IPS DF 6.9 (cell line): ENCODE data around the gene PIANP.
"Not testable (repeated sequence)": the region's sequence is repeated elsewhere in the genome, so short reads cannot be mapped to it uniquely, and the experiment has no call there.

Experiments
- DNase-seq: peaks from one replicate; pipeline ENCODE4 v3.0.0-alpha.2; 2013; ENCODE audit warnings: low read depth, low spot score
- H3K27ac ChIP-seq: one replicate; pipeline ENCODE4 v1.5.1; 2013; ENCODE audit warnings: low read length, control low read depth
- H3K27me3 ChIP-seq: 2 replicates; pipeline ENCODE4 v1.6.1; 2013; ENCODE audit warnings: mild to moderate bottlenecking, low read length; ENCODE audit not compliant: control insufficient read depth, insufficient read depth
- H3K36me3 ChIP-seq: 2 replicates; pipeline ENCODE4 v1.6.1; 2013; ENCODE audit warnings: low read length; ENCODE audit not compliant: control insufficient read depth, insufficient read depth
- H3K4me1 ChIP-seq: 2 replicates; pipeline ENCODE4 v1.6.1; 2013; ENCODE audit warnings: low read length; ENCODE audit not compliant: control insufficient read depth, insufficient read depth
- H3K4me3 ChIP-seq: 2 replicates; pipeline ENCODE4 v1.5.1; 2013; ENCODE audit warnings: mild to moderate bottlenecking, low read length
- H3K9me3 ChIP-seq: 2 replicates; pipeline ENCODE4 v1.6.1; 2013; ENCODE audit warnings: low read length, inconsistent platforms; ENCODE audit not compliant: control insufficient read depth, insufficient read depth
- WGBS: extraction: QIAGEN DNeasy Blood & Tissue Kit; methylation state at CpG from one replicate; pipeline ENCODE4 v1.1.7; 2013; ENCODE audit warnings: mixed read lengths, missing lambda C conversion rate; ENCODE audit not compliant: insufficient read length, insufficient coverage; 5-methylcytosine and 5-hydroxymethylcytosine counted together

PIANP gene, protein sequence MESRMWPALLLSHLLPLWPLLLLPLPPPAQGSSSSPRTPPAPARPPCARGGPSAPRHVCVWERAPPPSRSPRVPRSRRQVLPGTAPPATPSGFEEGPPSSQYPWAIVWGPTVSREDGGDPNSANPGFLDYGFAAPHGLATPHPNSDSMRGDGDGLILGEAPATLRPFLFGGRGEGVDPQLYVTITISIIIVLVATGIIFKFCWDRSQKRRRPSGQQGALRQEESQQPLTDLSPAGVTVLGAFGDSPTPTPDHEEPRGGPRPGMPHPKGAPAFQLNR

GRCh38 chr12:6700646-6701051, at the start of gene PIANP:
TSS of gene PIANP (minus strand) at chr12:6700815. CDS start at chr12:6698061, 2,754 bp downstream.
- H3K9me3 ChIP-seq, result no peaks in the 10 kb centered on the region
- peaks cover 6% of the 10 kb centered on the region; the same call in 1 of the 2 replicates for H3K4me1 ChIP-seq
- no peaks in the 10 kb centered on the region for H3K36me3 ChIP-seq
- no peak within 1 kb of the TSS for H3K27ac ChIP-seq
- H3K27me3 ChIP-seq, result peaks cover 9% of the 10 kb centered on the region
- DNase-seq, result no peak
- no CpG with 5 or more reads among the region's 43 CpGs for WGBS
- H3K4me3 ChIP-seq, result peak within 1 kb of the TSS; percentile 78

DNA sequence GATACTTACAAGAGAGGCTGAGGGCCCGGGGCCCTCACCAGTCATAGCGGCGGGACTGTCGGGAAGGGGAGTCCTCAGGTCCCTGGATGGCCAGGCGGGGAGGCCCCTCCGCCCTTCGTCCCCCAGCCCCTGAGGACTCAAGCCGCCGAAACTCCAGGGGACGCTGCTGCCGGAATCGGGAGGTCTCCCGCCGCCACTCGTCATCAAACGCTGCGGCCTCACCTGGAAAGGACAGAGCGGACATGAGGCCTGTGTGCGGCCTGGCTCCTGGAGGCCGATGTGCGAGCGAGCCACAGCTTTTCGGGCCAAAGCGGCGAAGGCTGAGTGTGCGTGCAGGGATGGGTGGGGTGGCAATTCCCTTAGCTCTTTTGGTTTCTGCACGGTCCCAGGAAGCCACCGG, 48.1 kb upstream of the PIANP start:
- H3K36me3 ChIP-seq, result peaks cover 44% of the 10 kb centered on the region
- no peak overlapping the region for H3K27ac ChIP-seq
- WGBS, result no CpG with 5 or more reads among the region's 28 CpGs
- H3K4me1 ChIP-seq, result 0 out of 2 replicates have a peak, but pooled peaks cover 2% of the 10 kb centered on the region
- no peaks in the 10 kb centered on the region for H3K27me3 ChIP-seq
- no peaks in the 10 kb centered on the region; the same call in 1 of the 2 replicates for H3K9me3 ChIP-seq
- no peak overlapping the region for H3K4me3 ChIP-seq
- no peak for DNase-seq

GRCh38 chr12:6747216-6747615, 46.6 kb upstream of the PIANP start:
- Histone ChIP-seq H3K4me1 (0 out of 2 replicates have a peak, but pooled peaks cover 2% of the 10 kb centered on the region), H3K9me3 (no peaks in the 10 kb centered on the region; the same call in 1 of the 2 replicates), H3K27me3 (no peaks in the 10 kb centered on the region), H3K4me3 (no peak overlapping the region), H3K27ac (no peak overlapping the region), H3K36me3 (peaks cover 44% of the 10 kb centered on the region)
- whole genome bisulfite sequencing, result no CpG with 5 or more reads among the region's 4 CpGs
- DNase-seq, result no peak

- no peak overlapping the region for H3K4me3 ChIP-seq
- no peak overlapping the region for H3K27ac ChIP-seq
- peaks cover 42% of the 10 kb centered on the region for H3K36me3 ChIP-seq
- H3K27me3 ChIP-seq, result no peaks in the 10 kb centered on the region
- no peaks in the 10 kb centered on the region; the same call in 1 of the 2 replicates for H3K9me3 ChIP-seq
- no peaks in the 10 kb centered on the region for H3K4me1 ChIP-seq
- no peak for DNase-seq
- no CpG with 5 or more reads among the region's 13 CpGs for WGBS
Measured at GRCh38 chr12:6745741-6746525, 45.3 kb upstream of the PIANP start.

DNA sequence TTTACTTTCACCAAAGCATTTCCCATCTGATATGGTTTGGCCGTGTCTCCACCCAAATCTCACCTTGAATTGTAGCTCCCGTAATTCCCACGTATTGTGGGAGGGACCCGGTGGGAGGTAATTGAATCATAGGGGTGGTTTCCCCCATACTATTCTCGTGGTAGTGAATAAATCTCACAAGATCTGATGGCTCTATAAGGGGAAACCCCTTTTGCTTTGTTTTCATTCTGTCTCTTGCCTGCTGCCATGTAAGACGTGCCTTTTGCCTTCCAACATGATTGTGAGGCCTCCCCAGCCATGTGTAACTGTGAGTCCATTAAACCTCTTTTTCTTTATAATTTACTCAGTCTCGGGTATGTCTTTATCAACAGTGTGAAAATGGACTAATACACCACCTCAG, 42.7 kb upstream of the PIANP start:
- not testable (repeated sequence) for DNase-seq, H3K4me1 ChIP-seq, H3K9me3 ChIP-seq, H3K27ac ChIP-seq, H3K27me3 ChIP-seq, H3K4me3 ChIP-seq
- H3K36me3 ChIP-seq, result peaks cover 20% of the 10 kb centered on the region
- WGBS, result no CpG with 5 or more reads among the region's 7 CpGs

DNA sequence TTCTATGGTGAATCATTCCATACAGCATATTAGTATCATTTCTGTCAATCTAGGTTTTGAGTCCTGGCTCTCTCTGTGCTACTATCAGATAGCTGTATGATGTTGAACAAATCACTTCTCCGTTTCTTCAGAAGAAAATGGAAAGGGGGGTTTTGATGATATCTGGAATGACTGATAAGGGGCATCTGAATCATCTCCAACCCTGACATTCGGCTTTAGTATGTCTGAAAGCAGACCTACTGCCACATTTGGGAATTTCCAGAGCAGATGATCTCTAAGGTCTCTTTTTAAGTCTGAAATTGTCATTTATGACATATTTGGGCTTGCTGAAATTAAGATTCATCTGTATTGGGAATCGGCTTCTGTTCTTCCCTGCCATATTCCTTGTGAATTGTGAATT, 42.2 kb upstream of the PIANP start:
- no peak for DNase-seq
- Histone ChIP-seq H3K4me1 (no peaks in the 10 kb centered on the region), H3K27me3 (no peaks in the 10 kb centered on the region), H3K9me3 (no peaks in the 10 kb centered on the region; the same call in 1 of the 2 replicates), H3K27ac (no peak overlapping the region), H3K4me3 (no peak overlapping the region), H3K36me3 (peaks cover 17% of the 10 kb centered on the region)
- no CpG with 5 or more reads among the region's 3 CpGs for WGBS

GRCh38 chr12:6742080-6742479, 41.5 kb upstream of the PIANP start:
- H3K27ac ChIP-seq, DNase-seq, H3K9me3 ChIP-seq, H3K4me1 ChIP-seq, H3K27me3 ChIP-seq, H3K4me3 ChIP-seq: not testable (repeated sequence)
- peaks cover 10% of the 10 kb centered on the region for H3K36me3 ChIP-seq
- WGBS, result no CpG with 5 or more reads among the region's 12 CpGs

- H3K4me1 ChIP-seq, result no peaks in the 10 kb centered on the region
- H3K4me3 ChIP-seq, result no peak overlapping the region
- no peaks in the 10 kb centered on the region for H3K27me3 ChIP-seq
- no peak for DNase-seq
- no CpG with 5 or more reads among the region's 5 CpGs for WGBS
- peaks cover 2% of the 10 kb centered on the region; the same call in 1 of the 2 replicates for H3K36me3 ChIP-seq
- no peaks in the 10 kb centered on the region for H3K9me3 ChIP-seq
- no peak overlapping the region for H3K27ac ChIP-seq
Measured at GRCh38 chr12:6736754-6737153, 36.1 kb upstream of the PIANP start.

DNA sequence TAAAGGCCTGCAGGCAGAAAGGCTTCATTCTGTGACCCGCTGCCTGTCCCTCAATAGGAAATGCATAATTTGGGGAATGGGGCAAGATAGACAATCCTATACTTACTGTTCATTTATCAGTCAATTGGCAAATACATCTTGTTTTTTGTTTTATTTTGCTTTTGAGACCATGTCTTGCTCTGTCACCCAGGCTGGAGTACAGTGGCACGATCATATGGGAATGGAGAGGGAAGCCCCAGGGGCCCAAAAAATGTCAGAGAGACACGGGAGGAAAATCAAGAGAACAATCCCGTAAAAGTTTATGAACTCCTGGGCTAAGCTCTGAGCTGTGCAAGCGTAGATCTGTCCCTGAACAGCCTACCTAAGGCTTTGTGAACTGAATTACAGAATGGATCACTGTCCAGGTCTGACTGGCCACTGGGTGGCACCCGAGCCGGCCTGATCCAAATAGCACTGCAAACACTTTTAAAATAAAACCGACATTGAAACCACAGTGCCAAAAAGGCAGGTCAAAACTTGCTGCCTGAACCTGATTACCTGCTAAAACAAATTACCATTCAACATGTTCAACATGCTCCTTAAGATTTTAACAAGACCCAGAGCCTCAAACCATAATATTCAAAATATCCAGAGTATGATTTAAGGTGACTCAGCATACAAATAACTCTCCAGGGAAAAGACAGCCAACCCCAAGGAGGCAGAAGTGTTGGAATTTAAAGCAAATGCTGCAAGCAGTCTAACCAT, 35.0 kb upstream of the PIANP start:
- Histone ChIP-seq H3K4me1 (no peaks in the 10 kb centered on the region), H3K27ac (no peak overlapping the region), H3K4me3 (no peak overlapping the region), H3K36me3 (peaks cover 7% of the 10 kb centered on the region), H3K9me3 (no peaks in the 10 kb centered on the region), H3K27me3 (no peaks in the 10 kb centered on the region)
- WGBS, result no CpG with 5 or more reads among the region's 8 CpGs
- no peak for DNase-seq
